Measurements from ENCODE around the gene DPH7. TPM values are rescaled to one million over a fixed set of nuclear protein-coding genes. Genes with fewer than 3 reads are reported as not detected.

Gene DPH7
- polyA plus RNA-seq, 1 experiment = 19.5 TPM

- Histone ChIP-seq H3K27me3 (ENCODE audit: control insufficient read depth, insufficient read depth, low read length) (peaks cover 4% of the 10 kb centered on the region), H3K9me3 (ENCODE audit: control insufficient read depth, insufficient read depth, low read length) (no peaks in the 10 kb centered on the region; the same call in 1 of the 2 replicates), H3K4me3 (ENCODE audit: low read depth, low read length) (peak overlapping the region; percentile 71), H3K27ac (ENCODE audit: low read depth, low read length) (no peak overlapping the region)
- CTCF ChIA-PET = no interaction called here
- POLR2A ChIA-PET = no interaction called here
- DNase-seq (ENCODE audit: low read depth, low spot score) = no peak
- no peak for TF ChIP-seq CTCF (IDR thresholded peaks at IDR 0.05; ENCODE audit: low read depth, low read length)
Measured at GRCh38 chr9:137606734-137607138, 28.0 kb upstream of the DPH7 start.

GRCh38 chr9:137606005-137606621, 27.4 kb upstream of the DPH7 start:
- no peak for DNase-seq (ENCODE audit: low read depth, low spot score)
- peak overlapping the region; percentile 71 for H3K4me3 ChIP-seq (ENCODE audit: low read depth, low read length)
- CTCF ChIA-PET = interaction anchor here (0.6 kb wide), 1 partner anchor 320 kb away, joined by 3 read pairs; no protein-coding TSS in a partner anchor
- H3K9me3 ChIP-seq (ENCODE audit: control insufficient read depth, insufficient read depth, low read length) = no peaks in the 10 kb centered on the region; the same call in 1 of the 2 replicates
- POLR2A ChIA-PET = interaction anchor here (1.2 kb wide), 1 partner anchor 15 kb away, joined by 5 read pairs; no protein-coding TSS in a partner anchor
- H3K27me3 ChIP-seq (ENCODE audit: control insufficient read depth, insufficient read depth, low read length) = peaks cover 4% of the 10 kb centered on the region
- TF ChIP-seq CTCF (IDR thresholded peaks at IDR 0.05; ENCODE audit: low read depth, low read length) = no peak
- no peak overlapping the region for H3K27ac ChIP-seq (ENCODE audit: low read depth, low read length)

GRCh38 chr9:137605121-137606004, 26.6 kb upstream of the DPH7 start, which contains the start of gene ARRDC1:
Gene ARRDC1, plus strand, starts transcription at chr9:137605686. Its CDS starts 32 bp downstream, at chr9:137605718.
- no peak for TF ChIP-seq CTCF (IDR thresholded peaks at IDR 0.05; ENCODE audit: low read depth, low read length)
- Histone ChIP-seq H3K4me3 (ENCODE audit: low read depth, low read length) (peak within 1 kb of the TSS; percentile 71), H3K9me3 (ENCODE audit: control insufficient read depth, insufficient read depth, low read length) (no peaks in the 10 kb centered on the region; the same call in 1 of the 2 replicates), H3K27ac (ENCODE audit: low read depth, low read length) (no peak within 1 kb of the TSS), H3K27me3 (ENCODE audit: control insufficient read depth, insufficient read depth, low read length) (peaks cover 4% of the 10 kb centered on the region)
- DNase-seq (ENCODE audit: low read depth, low spot score) = peak; percentile 74
- CTCF ChIA-PET = interaction anchor here (0.6 kb wide), 1 partner anchor 319 kb away, joined by 3 read pairs; no protein-coding TSS in a partner anchor
- POLR2A ChIA-PET = interaction anchor here (1.0 to 1.7 kb wide), 3 partner anchors 8 to 15 kb away, joined by 3 to 9 read pairs (median 5); partner anchors contain the start of gene EHMT1

GRCh38 chr9:137604345-137605086, 25.8 kb upstream of the DPH7 start:
- CTCF ChIA-PET = no interaction called here
- DNase-seq (ENCODE audit: low read depth, low spot score) = no peak

More at GRCh38 chr9:137604345-137605086, 25.8 kb upstream of the DPH7 start:
- POLR2A ChIA-PET = interaction anchor here (1.0 to 1.7 kb wide), 3 partner anchors 9 to 15 kb away, joined by 3 to 9 read pairs (median 5); partner anchors contain the start of gene EHMT1
- Histone ChIP-seq H3K9me3 (ENCODE audit: control insufficient read depth, insufficient read depth, low read length) (no peaks in the 10 kb centered on the region), H3K27me3 (ENCODE audit: control insufficient read depth, insufficient read depth, low read length) (peaks cover 4% of the 10 kb centered on the region), H3K27ac (ENCODE audit: low read depth, low read length) (no peak overlapping the region), H3K4me3 (ENCODE audit: low read depth, low read length) (peak overlapping the region; percentile 64)
- TF ChIP-seq CTCF (IDR thresholded peaks at IDR 0.05; ENCODE audit: low read depth, low read length) = no peak
